Prostate gland (tissue), 2 donors: ENCODE measurements around the gene GIN1. TPM values are rescaled to one million over a fixed set of nuclear protein-coding genes. Genes with fewer than 3 reads are reported as not detected.

Experiments used
- DNase-seq: peaks from one replicate; pipeline ENCODE4 v3.0.0-alpha.2; 2019; ENCODE audit warnings: low spot score
- H3K27ac ChIP-seq, 2 donors: fragments of 200-600 bp; sonication (generic); 2 replicates each; pipeline ENCODE4 v1.5.1; 2017 to 2019
- H3K27me3 ChIP-seq: fragments of 200-600 bp; sonication (generic); replicated peaks from 2 replicates; pipeline ENCODE4 v1.5.1; 2019; ENCODE audit not compliant: insufficient read depth
- H3K36me3 ChIP-seq, 2 donors: fragments of 200-600 bp; sonication (generic); 1 replicate in 1 of 2; 2 replicates in 1 of 2; pipeline versions ENCODE4 v1.5.1 to v1.8.1; 2017 to 2019
- H3K4me1 ChIP-seq: fragments of 200-600 bp; sonication (generic); replicated peaks from 2 replicates; pipeline ENCODE4 v1.5.1; 2019
- H3K4me3 ChIP-seq, 2 donors: fragments of 200-600 bp; sonication (generic); 2 replicates each; pipeline ENCODE4 v1.5.1; 2017 to 2019
- H3K9me3 ChIP-seq: fragments of 200-600 bp; sonication (generic); 2 replicates; pipeline ENCODE4 v1.5.1; 2017
- POLR2A ChIP-seq: fragments of 450-650 bp; IDR thresholded peaks from one replicate; pipeline ENCODE4 v1.6.1; 2016; ENCODE audit warnings: antibody characterized with exemption, mild to moderate bottlenecking
- POLR2AphosphoS5 ChIP-seq: sonication (generic); formaldehyde crosslinking; IDR thresholded peaks from one replicate; pipeline ENCODE4 v1.6.1; 2017; ENCODE audit warnings: antibody characterized with exemption
- WGBS: methylation state at CpG from one replicate; pipeline ENCODE4 v1.1.5; 2018; 5-methylcytosine and 5-hydroxymethylcytosine counted together
- intact Hi-C: fragments of 100-400 bp; cut with DNase I; formaldehyde crosslinking; loops from one replicate; pipeline ENCODE4 v1.14.2; 2022
- total RNA-seq, 2 donors: library from RNA; depleted of rRNA; stranded (reverse); fragments of >200 nt; gene quantifications; one replicate each; pipeline ENCODE4 v1.1.0, GENCODE V29; 2016
- TF ChIP-seq, protein P1 (sequence below), 4 experiments: fragments of 200-600 bp in 2 of 4; fragments of 450-650 bp in 2 of 4; sonication (generic) in 2 of 4; IDR thresholded peaks; 1 replicate in 3 of 4; 2 replicates in 1 of 4; pipeline ENCODE4 v1.5.1; 2016 to 2019; ENCODE audit warnings: antibody characterized with exemption in 4 of 4, mild to moderate bottlenecking in 2 of 4, moderate library complexity in 2 of 4

The GIN1 gene
- total RNA-seq, 2 donors from 2014 or later = 7.2 to 8.0 TPM

DNA sequence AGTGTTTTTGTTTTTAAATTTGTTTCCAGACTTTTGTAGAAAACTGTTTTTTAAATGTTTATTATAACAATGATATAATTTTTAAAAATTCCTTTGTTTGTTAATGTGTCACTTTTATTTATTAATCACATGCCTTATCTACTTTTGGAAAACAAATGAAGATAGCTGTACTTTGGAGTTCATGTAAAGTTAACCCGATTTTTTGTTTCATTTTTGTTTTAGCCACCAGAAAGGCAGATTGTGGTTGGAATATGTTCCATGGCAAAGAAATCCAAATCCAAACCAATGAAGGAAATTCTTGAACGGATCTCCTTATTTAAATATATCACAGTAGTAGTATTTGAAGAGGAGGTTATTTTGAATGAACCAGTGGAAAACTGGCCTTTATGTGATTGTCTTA is 13.3 kb upstream of the GIN1 start:
- DNase-seq = no peak
- Histone ChIP-seq H3K9me3 (no peaks in the 10 kb centered on the region), H3K36me3 (no peaks in the 10 kb centered on the region), H3K27me3 (no peaks in the 10 kb centered on the region), H3K4me1 (no peaks in the 10 kb centered on the region), H3K27ac (no peak overlapping the region), H3K4me3 (no peak overlapping the region)
- TF ChIP-seq, protein P1, sequence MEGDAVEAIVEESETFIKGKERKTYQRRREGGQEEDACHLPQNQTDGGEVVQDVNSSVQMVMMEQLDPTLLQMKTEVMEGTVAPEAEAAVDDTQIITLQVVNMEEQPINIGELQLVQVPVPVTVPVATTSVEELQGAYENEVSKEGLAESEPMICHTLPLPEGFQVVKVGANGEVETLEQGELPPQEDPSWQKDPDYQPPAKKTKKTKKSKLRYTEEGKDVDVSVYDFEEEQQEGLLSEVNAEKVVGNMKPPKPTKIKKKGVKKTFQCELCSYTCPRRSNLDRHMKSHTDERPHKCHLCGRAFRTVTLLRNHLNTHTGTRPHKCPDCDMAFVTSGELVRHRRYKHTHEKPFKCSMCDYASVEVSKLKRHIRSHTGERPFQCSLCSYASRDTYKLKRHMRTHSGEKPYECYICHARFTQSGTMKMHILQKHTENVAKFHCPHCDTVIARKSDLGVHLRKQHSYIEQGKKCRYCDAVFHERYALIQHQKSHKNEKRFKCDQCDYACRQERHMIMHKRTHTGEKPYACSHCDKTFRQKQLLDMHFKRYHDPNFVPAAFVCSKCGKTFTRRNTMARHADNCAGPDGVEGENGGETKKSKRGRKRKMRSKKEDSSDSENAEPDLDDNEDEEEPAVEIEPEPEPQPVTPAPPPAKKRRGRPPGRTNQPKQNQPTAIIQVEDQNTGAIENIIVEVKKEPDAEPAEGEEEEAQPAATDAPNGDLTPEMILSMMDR (IDR thresholded peaks at IDR 0.05) = no peak
- TF ChIP-seq POLR2A (no peak), POLR2AphosphoS5 (no peak)
- intact Hi-C loops = no loop called here
- WGBS = 83% methylated on average over 2 of the region's 2 CpGs

DNA sequence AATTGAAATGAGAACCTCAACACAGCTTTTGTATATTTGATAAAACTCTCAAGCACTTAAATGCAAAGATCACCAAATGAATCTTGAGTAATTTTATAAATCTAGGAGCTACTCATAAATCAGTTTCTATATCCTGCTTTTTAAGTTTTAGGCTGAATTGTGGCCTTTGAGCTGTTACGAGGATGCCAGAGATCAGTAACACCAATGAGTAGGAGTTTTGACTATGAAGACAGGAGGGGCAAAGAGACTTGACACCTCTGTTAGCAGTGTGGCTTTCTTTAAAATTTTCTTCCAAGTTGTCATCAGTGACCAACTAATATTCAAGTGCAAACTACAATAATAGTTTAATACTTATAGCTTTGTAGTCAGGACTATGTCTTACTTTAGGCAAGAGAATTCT is 12.7 kb upstream of the GIN1 start:
- H3K27ac ChIP-seq = no peak overlapping the region
- H3K4me3 ChIP-seq = no peak overlapping the region
- WGBS = 91% methylated on average over 1 of the region's 1 CpG
- H3K27me3 ChIP-seq = no peaks in the 10 kb centered on the region
- TF ChIP-seq POLR2A (no peak), POLR2AphosphoS5 (no peak)
- TF ChIP-seq, protein P1 (IDR thresholded peaks at IDR 0.05) = no peak
- no peak for DNase-seq
- H3K4me1 ChIP-seq = no peaks in the 10 kb centered on the region
- H3K9me3 ChIP-seq = no peaks in the 10 kb centered on the region
- intact Hi-C loops = no loop called here
- H3K36me3 ChIP-seq = no peaks in the 10 kb centered on the region

DNA sequence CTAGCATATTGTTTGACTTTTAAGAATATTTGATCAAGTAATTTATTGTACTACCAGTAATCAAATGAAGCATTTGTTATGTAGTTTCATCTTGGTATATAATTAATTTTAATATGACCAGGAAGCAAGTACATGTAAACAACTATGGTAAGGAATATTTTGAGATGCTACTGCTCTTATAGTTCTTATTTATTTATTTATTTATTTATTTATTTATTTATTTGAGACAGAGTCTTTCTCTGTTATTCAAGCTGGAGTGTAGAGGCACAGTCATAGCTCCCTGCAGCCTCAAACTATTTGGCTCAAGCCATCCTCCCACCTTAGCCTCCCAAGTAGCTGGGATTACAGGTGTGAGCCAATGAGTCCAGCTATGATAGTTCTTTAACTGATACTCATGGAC is 8.3 kb upstream of the GIN1 start:
- H3K36me3 ChIP-seq = no peaks in the 10 kb centered on the region
- no peaks in the 10 kb centered on the region for H3K27me3 ChIP-seq
- no peak overlapping the region for H3K4me3 ChIP-seq
- H3K4me1 ChIP-seq = no peaks in the 10 kb centered on the region
- no peak for DNase-seq
- H3K9me3 ChIP-seq = no peaks in the 10 kb centered on the region
- no peak overlapping the region for H3K27ac ChIP-seq
- intact Hi-C loops = loop anchor here (10.0 kb wide), 1 partner anchor 543 kb away; no protein-coding TSS in a partner anchor
- no peak for TF ChIP-seq POLR2A
- TF ChIP-seq, protein P1 (IDR thresholded peaks at IDR 0.05) = no peak
- no peak for TF ChIP-seq POLR2AphosphoS5

DNA sequence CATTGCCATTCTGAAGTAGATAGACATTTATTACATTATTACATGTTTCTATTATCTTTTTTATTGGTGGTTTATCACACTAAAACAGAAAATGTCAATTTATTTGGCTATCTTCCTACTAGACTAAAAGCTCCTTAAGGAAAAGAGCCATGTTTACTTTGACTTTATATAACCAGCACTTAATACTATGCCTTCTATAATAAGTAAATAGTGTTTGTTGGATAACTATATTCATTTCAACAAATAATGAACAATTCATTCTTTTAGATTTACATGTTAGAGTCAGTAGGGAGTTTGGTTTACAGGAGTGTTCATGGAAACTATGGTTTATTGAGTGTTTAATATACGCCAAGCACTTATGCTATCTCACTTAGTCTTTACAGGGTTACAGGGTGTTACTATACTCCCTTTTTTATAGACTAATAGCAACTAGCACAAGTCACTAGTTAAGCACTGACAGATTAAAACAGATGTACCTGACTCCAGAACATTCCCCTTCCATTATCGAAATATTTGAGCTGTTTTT is 7.4 kb upstream of the GIN1 start:
- Histone ChIP-seq H3K4me3 (no peak overlapping the region), H3K27ac (no peak overlapping the region), H3K36me3 (no peaks in the 10 kb centered on the region), H3K4me1 (no peaks in the 10 kb centered on the region), H3K27me3 (no peaks in the 10 kb centered on the region), H3K9me3 (no peaks in the 10 kb centered on the region)
- TF ChIP-seq POLR2A (no peak), POLR2AphosphoS5 (no peak)
- TF ChIP-seq, protein P1 (IDR thresholded peaks at IDR 0.05) = no peak
- intact Hi-C loops = loop anchor here (10.0 kb wide), 1 partner anchor 543 kb away; no protein-coding TSS in a partner anchor
- DNase-seq = no peak
- 83% methylated on average over 2 of the region's 2 CpGs for WGBS

DNA sequence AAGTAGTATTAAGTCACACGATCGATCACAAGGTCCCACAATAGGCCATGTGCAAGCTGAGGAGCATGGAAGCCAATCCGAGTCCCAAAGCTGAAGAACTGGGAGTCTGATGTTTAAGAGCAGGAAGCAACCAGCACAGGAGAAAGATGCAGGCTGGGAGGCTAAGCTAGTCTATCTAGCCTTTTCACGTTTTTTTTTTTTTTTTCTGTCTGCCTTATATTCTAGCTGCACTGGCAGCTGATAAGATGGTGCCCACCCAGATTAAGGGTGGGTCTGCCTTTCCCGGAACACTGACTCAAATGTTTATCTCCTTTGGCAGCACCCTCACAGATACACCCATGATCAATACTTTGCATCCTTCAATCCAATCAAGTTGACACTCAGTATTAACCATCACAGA is 6.6 kb upstream of the GIN1 start:
- H3K27me3 ChIP-seq = no peaks in the 10 kb centered on the region
- no peaks in the 10 kb centered on the region for H3K9me3 ChIP-seq
- intact Hi-C loops = loop anchor here (10.0 kb wide), 1 partner anchor 542 kb away; no protein-coding TSS in a partner anchor
- H3K4me1 ChIP-seq = no peaks in the 10 kb centered on the region
- DNase-seq = no peak
- 92% methylated on average over 5 of the region's 5 CpGs for WGBS
- TF ChIP-seq, protein P1 (IDR thresholded peaks at IDR 0.05) = no peak
- no peak for TF ChIP-seq POLR2A
- no peak for TF ChIP-seq POLR2AphosphoS5
- H3K27ac ChIP-seq = no peak overlapping the region
- H3K36me3 ChIP-seq = no peaks in the 10 kb centered on the region
- H3K4me3 ChIP-seq = no peak overlapping the region
